Mucosa of rectum (tissue), 2 donors: ENCODE data around the gene ASGR1.
"Not testable (repeated sequence)": the region's sequence is repeated elsewhere in the genome, so short reads cannot be mapped to it uniquely, and the experiment has no call there.

Source experiments
- H3K27ac ChIP-seq, 2 donors: one replicate each; pipeline ENCODE4 v1.7.0; 2013; ENCODE audit warnings: inconsistent platforms in 2 of 2, low read depth in 2 of 2, low read length in 2 of 2
- H3K27me3 ChIP-seq, 2 donors: one replicate each; pipeline ENCODE4 v1.7.0; 2013; ENCODE audit warnings: low read length in 2 of 2; ENCODE audit not compliant: control insufficient read depth in 2 of 2, insufficient read depth in 2 of 2
- H3K36me3 ChIP-seq, 2 donors: one replicate each; pipeline ENCODE4 v1.7.0; 2013; ENCODE audit warnings: low read length in 2 of 2; ENCODE audit not compliant: control insufficient read depth in 2 of 2, insufficient read depth in 2 of 2
- H3K4me1 ChIP-seq, 2 donors: one replicate each; pipeline ENCODE4 v1.7.0; 2013; ENCODE audit warnings: low read length in 2 of 2, mild to moderate bottlenecking in 1 of 2; ENCODE audit not compliant: control insufficient read depth in 2 of 2, insufficient read depth in 2 of 2
- H3K4me3 ChIP-seq, 2 donors: one replicate each; pipeline ENCODE4 v1.7.0; 2013; ENCODE audit warnings: low read length in 2 of 2
- H3K9ac ChIP-seq, 2 donors: one replicate each; pipeline ENCODE4 v1.7.0; 2013; ENCODE audit warnings: low read length in 2 of 2, low read depth in 1 of 2, mild to moderate bottlenecking in 1 of 2
- H3K9me3 ChIP-seq, 2 donors: one replicate each; pipeline ENCODE4 v1.7.0; 2013; ENCODE audit warnings: low read length in 2 of 2; ENCODE audit not compliant: control insufficient read depth in 2 of 2
- donor health status: healthy.
- donor health status: Normal muscosa, but diverticular disease.

Gene ASGR1

GRCh38 chr17:7190276-7190917, 11.2 kb upstream of the ASGR1 start:
- Histone ChIP-seq H3K9ac (no peak overlapping the region), H3K27me3 (no peaks in the 10 kb centered on the region), H3K27ac (no peak overlapping the region), H3K4me3 (no peak overlapping the region), H3K9me3 (no peaks in the 10 kb centered on the region), H3K4me1 (no peaks in the 10 kb centered on the region), H3K36me3 (no peaks in the 10 kb centered on the region)

DNA sequence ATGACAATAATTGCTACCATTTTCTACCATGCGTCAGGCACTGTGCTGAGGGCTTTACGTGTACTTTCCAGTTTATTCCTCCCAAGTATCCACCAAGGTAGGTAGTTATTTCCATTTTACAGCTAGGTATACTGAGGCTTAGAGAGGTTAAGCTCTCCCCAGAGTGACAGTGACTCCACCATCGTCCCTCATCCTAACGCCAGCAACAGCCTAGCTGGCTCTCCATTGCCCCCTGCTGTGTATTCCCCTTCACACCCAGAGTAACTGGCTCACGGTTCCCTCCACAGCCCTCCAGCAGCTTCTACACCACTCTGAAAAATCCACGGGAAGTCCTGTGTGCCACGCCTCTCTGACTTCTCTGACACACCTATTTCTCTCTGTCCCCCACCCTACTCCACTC, 7.1 kb upstream of the ASGR1 start:
- Histone ChIP-seq H3K27ac (no peak overlapping the region), H3K36me3 (no peaks in the 10 kb centered on the region), H3K27me3 (no peaks in the 10 kb centered on the region), H3K9ac (no peak overlapping the region), H3K9me3 (no peaks in the 10 kb centered on the region), H3K4me3 (no peak overlapping the region), H3K4me1 (peaks cover 0 to 8% of the 10 kb centered on the region in 2 donors)

DNA sequence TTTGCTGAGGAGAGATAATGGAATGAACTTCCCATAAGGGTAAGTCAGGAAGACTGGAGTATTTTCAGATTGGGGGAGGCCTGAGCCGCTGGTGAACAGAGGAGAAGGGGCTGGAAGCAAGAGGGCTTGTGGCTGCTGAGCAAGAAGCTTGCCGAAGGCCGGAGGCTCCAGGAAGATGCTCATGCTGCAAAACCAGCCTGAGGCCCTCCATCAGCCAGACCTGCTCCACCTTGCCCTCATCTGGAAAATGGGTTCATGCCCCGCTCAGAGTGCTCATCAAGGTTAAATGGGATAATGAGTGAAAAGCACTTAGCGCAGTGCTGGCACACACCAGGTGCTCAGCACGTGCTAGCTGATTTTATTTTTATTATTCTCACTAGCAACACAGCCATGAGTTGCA, 5.5 kb upstream of the ASGR1 start:
- no peaks in the 10 kb centered on the region for H3K9me3 ChIP-seq
- no peak overlapping the region for H3K4me3 ChIP-seq
- no peak overlapping the region for H3K9ac ChIP-seq
- no peak overlapping the region for H3K27ac ChIP-seq
- no peaks in the 10 kb centered on the region for H3K27me3 ChIP-seq
- no peaks in the 10 kb centered on the region for H3K36me3 ChIP-seq
- H3K4me1 ChIP-seq, result peaks cover 0 to 8% of the 10 kb centered on the region in 2 donors

DNA sequence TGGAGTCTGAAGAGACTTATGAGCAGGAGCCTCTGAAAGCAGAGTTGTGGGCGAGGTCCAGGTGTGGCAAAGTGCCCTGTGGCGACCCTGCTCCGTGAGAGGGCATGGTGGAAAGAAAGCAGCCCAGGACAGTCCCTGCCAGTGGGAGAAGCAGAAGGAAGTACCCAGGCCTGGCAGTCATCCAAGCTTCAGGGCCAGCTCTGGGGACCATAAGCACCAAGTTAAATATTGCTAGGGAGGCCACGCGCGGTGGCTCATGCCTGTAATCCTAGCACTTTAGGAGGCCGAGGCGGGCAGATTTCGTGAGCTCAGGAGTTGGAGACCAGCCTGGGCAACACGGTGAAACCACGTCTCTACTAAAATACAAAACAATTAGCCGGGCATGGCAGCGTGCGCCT, 4.9 kb upstream of the ASGR1 start:
- Histone ChIP-seq H3K36me3 (no peaks in the 10 kb centered on the region), H3K9me3 (no peaks in the 10 kb centered on the region), H3K27ac (no peak overlapping the region), H3K9ac (peak overlapping the region in 1 of 2 donors; percentile 26), H3K4me3 (no peak overlapping the region), H3K27me3 (no peaks in the 10 kb centered on the region), H3K4me1 (peaks cover 0 to 8% of the 10 kb centered on the region in 2 donors)

DNA sequence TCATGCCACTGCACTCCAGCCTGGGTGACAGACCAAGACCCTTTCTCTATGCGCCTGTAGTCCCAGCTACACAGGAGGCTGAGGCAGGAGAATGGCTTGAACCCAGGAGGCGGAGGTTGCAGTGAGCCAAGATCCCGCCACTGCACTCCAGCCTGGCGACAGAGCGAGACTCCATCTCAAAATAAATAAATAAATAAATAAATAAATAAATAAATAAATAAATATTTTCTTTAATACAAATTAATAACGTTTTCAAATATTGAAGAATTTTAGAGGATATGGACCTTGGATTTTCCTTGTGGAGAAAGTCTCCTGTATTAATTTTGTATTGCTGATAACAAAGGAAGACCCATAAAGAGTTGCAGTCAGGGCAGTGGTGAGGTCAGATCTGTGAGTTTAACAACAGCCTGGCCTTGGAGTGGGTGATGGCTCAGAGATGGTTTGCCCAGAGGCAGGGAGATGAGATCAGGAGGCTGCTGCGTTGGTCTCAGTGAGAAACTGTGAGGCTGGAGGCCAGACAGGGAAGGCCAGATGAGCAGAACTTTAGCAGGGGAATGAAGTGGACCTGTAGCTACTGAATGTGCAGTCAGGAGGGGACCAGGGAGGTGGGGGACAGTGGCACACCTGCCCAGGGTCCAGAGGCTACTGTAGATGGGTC, 4.4 kb upstream of the ASGR1 start:
- no peaks in the 10 kb centered on the region for H3K36me3 ChIP-seq
- no peak overlapping the region for H3K4me3 ChIP-seq
- H3K4me1 ChIP-seq, result peaks cover 0 to 8% of the 10 kb centered on the region in 2 donors
- no peaks in the 10 kb centered on the region for H3K27me3 ChIP-seq
- no peaks in the 10 kb centered on the region for H3K9me3 ChIP-seq
- no peak overlapping the region for H3K27ac ChIP-seq
- peak overlapping the region in 1 of 2 donors; percentile 26 for H3K9ac ChIP-seq

GRCh38 chr17:7182101-7182500, 2.9 kb upstream of the ASGR1 start:
- not testable (repeated sequence) for H3K4me3 ChIP-seq, H3K36me3 ChIP-seq, H3K27ac ChIP-seq, H3K9ac ChIP-seq, H3K9me3 ChIP-seq
- H3K27me3 ChIP-seq, result peaks cover 8 to 10% of the 10 kb centered on the region in 2 donors
- H3K4me1 ChIP-seq, result peaks cover 7 to 18% of the 10 kb centered on the region in 2 donors

GRCh38 chr17:7178973-7179316, 225 bp downstream of the ASGR1 start:
- H3K4me1 ChIP-seq, result peaks cover 12 to 19% of the 10 kb centered on the region in 2 donors
- no peak overlapping the region for H3K27ac ChIP-seq
- no peak overlapping the region for H3K9ac ChIP-seq
- H3K27me3 ChIP-seq, result peaks cover 18 to 25% of the 10 kb centered on the region in 2 donors
- H3K4me3 ChIP-seq, result no peak overlapping the region
- H3K9me3 ChIP-seq, result no peaks in the 10 kb centered on the region
- no peaks in the 10 kb centered on the region for H3K36me3 ChIP-seq

- no peaks in the 10 kb centered on the region for H3K36me3 ChIP-seq
- peak overlapping the region; percentile 32 to 67 for H3K4me3 ChIP-seq
- H3K27me3 ChIP-seq, result peaks cover 18 to 25% of the 10 kb centered on the region in 2 donors
Measured at GRCh38 chr17:7177954-7178477, 1.2 kb downstream of the ASGR1 start.

GRCh38 chr17:7177191-7177953, 1.8 kb downstream of the ASGR1 start:
- Histone ChIP-seq H3K4me3 (peak overlapping the region; percentile 32 to 67), H3K9me3 (no peaks in the 10 kb centered on the region), H3K27me3 (peaks cover 18 to 25% of the 10 kb centered on the region in 2 donors), H3K27ac (no peak overlapping the region), H3K36me3 (no peaks in the 10 kb centered on the region), H3K4me1 (peaks cover 12 to 16% of the 10 kb centered on the region in 2 donors), H3K9ac (peak overlapping the region; percentile 23 to 41)

More at GRCh38 chr17:7177954-7178477, 1.2 kb downstream of the ASGR1 start:
- Histone ChIP-seq H3K4me1 (peaks cover 12 to 16% of the 10 kb centered on the region in 2 donors), H3K9ac (peak overlapping the region; percentile 23 to 41), H3K27ac (no peak overlapping the region), H3K9me3 (no peaks in the 10 kb centered on the region)

DNA sequence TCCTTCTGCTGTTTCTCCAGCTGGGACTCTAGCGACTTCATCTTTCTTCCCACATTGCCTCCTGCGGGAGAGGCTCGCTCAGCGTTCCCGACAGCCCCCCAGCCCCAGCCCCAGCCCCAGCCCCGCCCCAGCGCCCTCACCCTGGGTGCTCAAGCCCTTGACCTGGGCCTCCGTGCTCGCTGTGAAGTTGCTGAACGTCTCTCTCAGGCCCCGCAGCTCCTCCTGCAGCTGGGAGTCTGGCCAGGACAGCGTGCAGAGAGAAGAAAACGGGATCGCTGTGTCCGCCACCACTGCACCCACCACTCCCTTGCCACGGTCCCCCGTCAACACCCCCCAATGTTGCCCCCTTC, 2.4 kb downstream of the ASGR1 start:
- Histone ChIP-seq H3K9ac (no peak overlapping the region), H3K36me3 (no peaks in the 10 kb centered on the region), H3K27ac (no peak overlapping the region), H3K4me1 (peaks cover 12 to 16% of the 10 kb centered on the region in 2 donors), H3K27me3 (peaks cover 18 to 25% of the 10 kb centered on the region in 2 donors), H3K4me3 (no peak overlapping the region), H3K9me3 (no peaks in the 10 kb centered on the region)
